HEK293 (cell line): ENCODE data around the gene TET1.

Experiments
- BCL11A ChIP-seq: fragments of 450-650 bp; formaldehyde crosslinking; IDR thresholded peaks from 2 replicates; pipeline ENCODE4 v1.5.1; 2016; ENCODE audit warnings: low read depth, missing biosample characterization, missing genetic modification characterization
- CTCF ChIP-seq: fragments of 450-650 bp; formaldehyde crosslinking; IDR thresholded peaks from 2 replicates; pipeline ENCODE4 v1.5.1; 2016; ENCODE audit warnings: missing biosample characterization, missing genetic modification characterization
- HOXA7 ChIP-seq: sonication (generic); formaldehyde crosslinking; IDR thresholded peaks from 2 replicates; pipeline ENCODE4 v1.8.1; 2022; ENCODE audit warnings: missing genetic modification reagents, borderline replicate concordance
- HOXD13 ChIP-seq: sonication (generic); formaldehyde crosslinking; IDR thresholded peaks from 2 replicates; pipeline ENCODE4 v1.8.0; 2022; ENCODE audit warnings: missing genetic modification reagents, borderline replicate concordance
- KLF7 ChIP-seq: fragments of 450-650 bp; formaldehyde crosslinking; IDR thresholded peaks from 2 replicates; pipeline ENCODE4 v1.5.1; 2016; ENCODE audit warnings: missing biosample characterization, missing genetic modification characterization, borderline replicate concordance
- PATZ1 ChIP-seq: fragments of 450-650 bp; formaldehyde crosslinking; IDR thresholded peaks from 2 replicates; pipeline ENCODE4 v1.5.1; 2016; ENCODE audit warnings: missing biosample characterization, missing genetic modification characterization
- SCRT2 ChIP-seq: fragments of 450-650 bp; formaldehyde crosslinking; IDR thresholded peaks from 2 replicates; pipeline ENCODE4 v1.5.1; 2016; ENCODE audit warnings: missing biosample characterization, missing genetic modification characterization
- SETDB1 ChIP-seq: IDR thresholded peaks from one replicate; pipeline ENCODE4 v1.6.1; 2017; ENCODE audit warnings: mild to moderate bottlenecking, low read length, moderate library complexity, mixed read lengths; ENCODE audit not compliant: insufficient read length
- ZBTB11 ChIP-seq: fragments of 450-650 bp; formaldehyde crosslinking; conservative IDR thresholded peaks from 2 replicates; pipeline ENCODE4 v1.5.1; 2016; ENCODE audit warnings: low read depth, missing biosample characterization, missing genetic modification characterization
- ZNF175 ChIP-seq: fragments of 450-650 bp; formaldehyde crosslinking; IDR thresholded peaks from 2 replicates; pipeline ENCODE4 v1.5.1; 2016; ENCODE audit warnings: missing biosample characterization, missing genetic modification characterization
- ZNF214 ChIP-seq: fragments of 450-650 bp; formaldehyde crosslinking; IDR thresholded peaks from 2 replicates; pipeline ENCODE4 v1.5.1; 2017; ENCODE audit warnings: missing biosample characterization, mild to moderate bottlenecking, missing genetic modification characterization, borderline replicate concordance
- ZNF280C ChIP-seq: fragments of 450-650 bp; formaldehyde crosslinking; IDR thresholded peaks from 2 replicates; pipeline ENCODE4 v1.5.1; 2016; ENCODE audit warnings: missing biosample characterization, missing genetic modification characterization
- ZNF37A ChIP-seq: fragments of 450-650 bp; IDR thresholded peaks from 2 replicates; pipeline ENCODE4 v1.5.1; 2018; ENCODE audit warnings: missing biosample characterization, missing genetic modification characterization
- ZNF391 ChIP-seq: fragments of 450-650 bp; formaldehyde crosslinking; IDR thresholded peaks from 2 replicates; pipeline ENCODE4 v1.5.1; 2016; ENCODE audit warnings: low read depth, missing biosample characterization, missing genetic modification characterization, borderline replicate concordance
- ZNF404 ChIP-seq: fragments of 450-650 bp; formaldehyde crosslinking; IDR thresholded peaks from 2 replicates; pipeline ENCODE4 v1.5.1; 2017; ENCODE audit warnings: missing biosample characterization, missing genetic modification characterization
- ZNF48 ChIP-seq: fragments of 450-650 bp; formaldehyde crosslinking; IDR thresholded peaks from 2 replicates; pipeline ENCODE4 v1.5.1; 2016; ENCODE audit warnings: missing biosample characterization, missing genetic modification characterization
- ZNF513 ChIP-seq: fragments of 450-650 bp; IDR thresholded peaks from 2 replicates; pipeline ENCODE4 v1.5.1; 2018; ENCODE audit warnings: missing biosample characterization, missing genetic modification characterization
- ZNF544 ChIP-seq: fragments of 450-650 bp; formaldehyde crosslinking; IDR thresholded peaks from 2 replicates; pipeline ENCODE4 v1.5.0; 2017; ENCODE audit warnings: missing biosample characterization, missing genetic modification characterization
- ZNF560 ChIP-seq: fragments of 450-650 bp; formaldehyde crosslinking; IDR thresholded peaks from 2 replicates; pipeline ENCODE4 v1.5.1; 2017; ENCODE audit warnings: missing biosample characterization, missing genetic modification characterization, borderline replicate concordance
- ZNF654 ChIP-seq: fragments of 450-650 bp; formaldehyde crosslinking; IDR thresholded peaks from 2 replicates; pipeline ENCODE4 v1.5.1; 2016; ENCODE audit warnings: low read depth, missing biosample characterization, missing genetic modification characterization
- ZNF658 ChIP-seq: fragments of 450-650 bp; formaldehyde crosslinking; IDR thresholded peaks from 2 replicates; pipeline ENCODE4; 2016; ENCODE audit warnings: missing biosample characterization, missing genetic modification characterization
- ZNF660 ChIP-seq: fragments of 450-650 bp; IDR thresholded peaks from 2 replicates; pipeline ENCODE4 v1.5.1; 2018; ENCODE audit warnings: missing biosample characterization, mild to moderate bottlenecking, missing genetic modification characterization
- ZNF692 ChIP-seq: fragments of 450-650 bp; formaldehyde crosslinking; IDR thresholded peaks from 2 replicates; pipeline ENCODE4 v1.5.1; 2016; ENCODE audit warnings: missing biosample characterization, missing genetic modification characterization
- ZNF791 ChIP-seq: fragments of 450-650 bp; formaldehyde crosslinking; IDR thresholded peaks from 2 replicates; pipeline ENCODE4 v1.5.1; 2016; ENCODE audit warnings: missing biosample characterization, missing genetic modification characterization
- ZSCAN5A ChIP-seq: fragments of 450-650 bp; formaldehyde crosslinking; IDR thresholded peaks from 2 replicates; pipeline ENCODE4 v1.5.1; 2016; ENCODE audit warnings: missing biosample characterization, missing genetic modification characterization

TET1 gene

GRCh38 chr10:68562661-68563570 lies 2.8 kb downstream of the TET1 start (continued):
- no peak for TF ChIP-seq CTCF
- TF ChIP-seq ZNF214 (tag by site-specific recombination) = no peak
- no peak for TF ChIP-seq ZNF544 (tag by site-specific recombination)
- no peak for TF ChIP-seq BCL11A (tag by site-specific recombination)
- TF ChIP-seq ZNF513 = no peak
- TF ChIP-seq ZNF692 (tag by site-specific recombination) = peak; percentile 61
- peak; percentile 40 for TF ChIP-seq PATZ1 (tag by site-specific recombination)
- no peak for TF ChIP-seq ZNF391 (tag by site-specific recombination)
- no peak for TF ChIP-seq ZNF37A (tag by site-specific recombination)
- TF ChIP-seq ZNF791 = no peak
- TF ChIP-seq ZNF560 (tag by site-specific recombination) = no peak
- no peak for TF ChIP-seq SCRT2 (tag by site-specific recombination)
- no peak for TF ChIP-seq SETDB1
- no peak for TF ChIP-seq HOXA7 (CRISPR knock-in tag)
- TF ChIP-seq KLF7 (tag by site-specific recombination) = no peak
- no peak for TF ChIP-seq ZNF658 (tag by site-specific recombination)
- TF ChIP-seq ZNF660 (tag by site-specific recombination) = 0 out of 2 replicates have a peak, but pooled peaks have one; percentile 29
- TF ChIP-seq HOXD13 (CRISPR knock-in tag) = no peak
- TF ChIP-seq ZNF654 (tag by site-specific recombination) = no peak
- TF ChIP-seq ZNF404 (tag by site-specific recombination) = no peak
- TF ChIP-seq ZSCAN5A = no peak
- TF ChIP-seq ZNF48 (tag by site-specific recombination) = no peak
- no peak for TF ChIP-seq ZNF175
- no peak; the same call in 1 of the 2 replicates for TF ChIP-seq ZBTB11 (tag by site-specific recombination)
- no peak for TF ChIP-seq ZNF280C (tag by site-specific recombination)
